AG04450 (cell line): Measurements from ENCODE around the gene PPM1K. TPM values are rescaled to one million over a fixed set of nuclear protein-coding genes. Genes with fewer than 3 reads are reported as not detected.

Experiments used
- CTCF ChIA-PET: fragments of 300-600, 350-600 bp; formaldehyde crosslinking; extraction: SDS; loops from one replicate; lab custom pipeline; 2022; ENCODE audit warnings: antibody characterized with exemption, inconsistent platforms; lab: Charles Lee
- POLR2A ChIA-PET: fragments of 350-600 bp; formaldehyde crosslinking; extraction: SDS; loops from one replicate; lab custom pipeline; 2021; ENCODE audit warnings: antibody characterized with exemption, inconsistent platforms; lab: Yijun Ruan, JAX
- DNase-seq: peaks from one replicate; pipeline ENCODE4 v3.0.0-alpha.2; 2011; ENCODE audit warnings: low read depth, low spot score
- H3K27ac ChIP-seq: one replicate; pipeline ENCODE4 v1.5.1; 2012; ENCODE audit warnings: low read depth, low read length, control low read depth
- H3K27me3 ChIP-seq: one replicate; pipeline ENCODE4 v1.6.0; 2012; ENCODE audit warnings: low read length; ENCODE audit not compliant: control insufficient read depth, insufficient read depth
- H3K4me3 ChIP-seq: 2 replicates; pipeline ENCODE4 v1.5.1; 2011; ENCODE audit warnings: mild to moderate bottlenecking, low read depth, low read length, control low read depth
- H3K9me3 ChIP-seq: 2 replicates; pipeline ENCODE4 v1.5.1; 2012; ENCODE audit warnings: low read length; ENCODE audit not compliant: control insufficient read depth, insufficient read depth
- polyA plus RNA-seq: library from polyadenylated mRNA; depleted of rRNA; stranded (reverse); fragments of >200 nt; gene quantifications from 2 replicates; pipeline ENCODE4 v1.2.3, GENCODE V29; 2011
- TF ChIP-seq, protein P1 (sequence below): IDR thresholded peaks from 2 replicates; pipeline ENCODE4 v1.5.1; 2011; ENCODE audit warnings: low read depth, low read length, control low read depth, inconsistent platforms

The PPM1K gene
- polyA plus RNA-seq, 1 experiment: 9.6 TPM

DNA sequence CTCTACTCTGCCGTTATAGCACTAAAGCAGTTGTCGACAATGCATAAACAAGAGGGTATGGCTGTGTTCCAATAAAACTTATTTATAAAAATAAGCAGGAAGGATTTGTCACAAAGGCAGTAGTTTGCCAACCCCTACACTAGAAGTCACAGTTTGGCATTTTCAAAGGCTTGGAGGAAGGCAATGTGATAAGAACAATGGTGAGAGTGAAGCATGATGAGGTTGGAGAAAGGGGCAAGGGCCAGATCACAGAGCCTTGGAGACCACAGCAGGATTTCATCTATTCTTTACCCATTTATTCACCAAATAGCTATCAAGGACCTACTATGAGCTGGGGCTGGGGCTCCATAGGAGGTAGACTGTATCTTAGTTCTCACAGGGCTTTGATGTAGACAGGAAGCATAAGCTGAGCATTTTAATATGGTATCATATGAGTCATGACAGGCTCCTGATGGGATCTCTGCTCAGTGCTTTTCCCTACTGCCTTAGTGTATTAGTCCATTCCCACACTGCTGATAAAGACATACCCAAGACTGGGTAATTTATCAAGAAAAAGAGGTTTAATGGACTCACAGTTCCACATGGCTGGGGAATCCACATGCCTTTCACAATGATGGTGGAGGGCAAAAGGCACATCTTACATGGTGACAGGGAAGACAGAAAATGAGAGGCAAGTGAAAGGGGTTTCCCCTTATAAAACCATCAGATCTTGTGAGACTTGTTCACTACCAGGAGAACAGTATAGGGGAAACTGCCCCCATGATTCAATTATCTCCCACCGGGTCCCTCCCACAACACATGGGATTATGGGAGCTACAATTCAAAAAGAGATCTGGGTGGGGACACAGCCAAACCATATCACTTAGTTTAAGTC, 58.9 kb downstream of the PPM1K start:
- no peaks in the 10 kb centered on the region for H3K9me3 ChIP-seq
- no peak for DNase-seq
- H3K4me3 ChIP-seq: no peak overlapping the region
- TF ChIP-seq, protein P1, sequence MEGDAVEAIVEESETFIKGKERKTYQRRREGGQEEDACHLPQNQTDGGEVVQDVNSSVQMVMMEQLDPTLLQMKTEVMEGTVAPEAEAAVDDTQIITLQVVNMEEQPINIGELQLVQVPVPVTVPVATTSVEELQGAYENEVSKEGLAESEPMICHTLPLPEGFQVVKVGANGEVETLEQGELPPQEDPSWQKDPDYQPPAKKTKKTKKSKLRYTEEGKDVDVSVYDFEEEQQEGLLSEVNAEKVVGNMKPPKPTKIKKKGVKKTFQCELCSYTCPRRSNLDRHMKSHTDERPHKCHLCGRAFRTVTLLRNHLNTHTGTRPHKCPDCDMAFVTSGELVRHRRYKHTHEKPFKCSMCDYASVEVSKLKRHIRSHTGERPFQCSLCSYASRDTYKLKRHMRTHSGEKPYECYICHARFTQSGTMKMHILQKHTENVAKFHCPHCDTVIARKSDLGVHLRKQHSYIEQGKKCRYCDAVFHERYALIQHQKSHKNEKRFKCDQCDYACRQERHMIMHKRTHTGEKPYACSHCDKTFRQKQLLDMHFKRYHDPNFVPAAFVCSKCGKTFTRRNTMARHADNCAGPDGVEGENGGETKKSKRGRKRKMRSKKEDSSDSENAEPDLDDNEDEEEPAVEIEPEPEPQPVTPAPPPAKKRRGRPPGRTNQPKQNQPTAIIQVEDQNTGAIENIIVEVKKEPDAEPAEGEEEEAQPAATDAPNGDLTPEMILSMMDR: no peak
- H3K27ac ChIP-seq: no peak overlapping the region
- ChIA-PET POLR2A (no interaction called here), CTCF (interaction anchor here (13.8 kb wide), 1 partner anchor 292 kb away, joined by 363 read pairs; no protein-coding TSS in a partner anchor)
- H3K27me3 ChIP-seq: no peaks in the 10 kb centered on the region

DNA sequence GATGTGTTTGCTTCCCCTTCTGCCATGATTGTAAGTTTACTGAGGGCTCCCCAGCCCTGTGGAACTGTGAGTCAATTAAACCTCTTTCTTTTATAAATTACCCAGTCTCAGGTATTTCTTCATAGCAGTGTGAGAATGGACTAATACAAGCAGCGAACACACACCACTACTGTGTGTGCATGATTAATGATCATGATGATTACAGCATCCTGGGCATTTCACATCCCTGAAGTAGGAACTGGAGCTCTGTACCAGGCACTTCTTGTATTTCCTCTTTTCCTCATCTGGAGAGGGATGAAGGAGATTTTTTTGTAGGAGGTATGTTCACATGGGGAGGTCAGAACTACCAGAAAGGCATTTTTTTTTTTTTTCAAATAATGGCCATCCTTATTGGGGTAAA, 60.8 kb downstream of the PPM1K start:
- no peaks in the 10 kb centered on the region for H3K27me3 ChIP-seq
- H3K27ac ChIP-seq: no peak overlapping the region
- ChIA-PET CTCF (interaction anchor here (0.7 to 13.8 kb wide), 2 partner anchors 281 to 294 kb away, joined by 3 to 363 read pairs; no protein-coding TSS in a partner anchor), POLR2A (no interaction called here)
- TF ChIP-seq, protein P1: no peak
- no peaks in the 10 kb centered on the region for H3K9me3 ChIP-seq
- no peak for DNase-seq
- H3K4me3 ChIP-seq: no peak overlapping the region

DNA sequence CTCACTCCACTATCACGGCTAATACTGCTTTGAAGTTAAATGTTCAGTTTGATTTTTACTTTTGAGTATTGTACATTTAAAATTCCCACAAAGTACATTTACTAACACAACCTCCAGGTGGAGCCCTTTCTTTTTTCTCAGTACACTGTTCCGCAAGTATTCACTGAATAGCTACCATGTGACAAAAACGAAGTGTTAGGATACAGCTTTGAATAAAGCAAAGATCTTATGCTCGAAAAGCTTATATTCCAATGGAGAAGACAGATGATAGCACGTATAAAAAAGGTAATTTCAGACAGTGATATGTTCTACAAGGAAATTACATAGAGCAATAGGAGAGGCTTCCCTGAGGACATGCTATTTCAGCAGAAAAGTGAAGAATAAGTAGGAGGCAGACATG, 65.3 kb downstream of the PPM1K start:
- no peak overlapping the region for H3K4me3 ChIP-seq
- TF ChIP-seq, protein P1: peak; percentile 66
- no peaks in the 10 kb centered on the region for H3K9me3 ChIP-seq
- peaks cover 2% of the 10 kb centered on the region for H3K27me3 ChIP-seq
- peak; percentile 21 for DNase-seq
- POLR2A ChIA-PET: interaction anchor here (0.5 kb wide), 1 partner anchor 238 kb away, joined by 3 read pairs; the partner anchor contains the start of gene HERC5
- CTCF ChIA-PET: interaction anchor here (0.6 to 13.8 kb wide), 48 partner anchors 9 to 1193 kb away, joined by 3 to 363 read pairs (median 4); partner anchors contain the start of genes HERC6 and PPM1K
- H3K27ac ChIP-seq: no peak overlapping the region

DNA sequence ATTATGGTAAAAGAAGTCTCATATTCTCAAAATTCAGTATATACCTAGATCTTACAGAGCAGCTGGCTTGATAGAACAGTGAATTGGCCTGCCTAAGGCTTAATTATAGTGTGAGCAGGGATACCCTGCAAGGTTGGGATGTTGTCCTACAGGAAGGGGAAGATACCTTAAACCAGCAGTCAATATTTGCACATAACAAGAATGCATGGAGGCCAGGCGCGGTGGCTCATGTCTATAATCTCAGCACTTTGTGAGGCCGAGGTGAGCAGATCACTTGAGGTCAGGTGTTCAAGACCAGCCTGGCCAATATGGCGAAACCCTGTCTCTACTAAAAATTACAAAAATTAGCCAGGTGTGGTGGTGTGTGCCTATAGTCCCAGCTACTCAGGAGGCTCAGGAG, 67.2 kb downstream of the PPM1K start:
- TF ChIP-seq, protein P1: no peak
- DNase-seq: no peak
- ChIA-PET POLR2A (no interaction called here), CTCF (interaction anchor here (0.7 to 13.8 kb wide), 8 partner anchors 14 to 743 kb away, joined by 3 to 363 read pairs (median 9); partner anchors contain the start of gene PPM1K)
- Histone ChIP-seq H3K27ac (no peak overlapping the region), H3K27me3 (peaks cover 5% of the 10 kb centered on the region), H3K9me3 (no peaks in the 10 kb centered on the region), H3K4me3 (no peak overlapping the region)

DNA sequence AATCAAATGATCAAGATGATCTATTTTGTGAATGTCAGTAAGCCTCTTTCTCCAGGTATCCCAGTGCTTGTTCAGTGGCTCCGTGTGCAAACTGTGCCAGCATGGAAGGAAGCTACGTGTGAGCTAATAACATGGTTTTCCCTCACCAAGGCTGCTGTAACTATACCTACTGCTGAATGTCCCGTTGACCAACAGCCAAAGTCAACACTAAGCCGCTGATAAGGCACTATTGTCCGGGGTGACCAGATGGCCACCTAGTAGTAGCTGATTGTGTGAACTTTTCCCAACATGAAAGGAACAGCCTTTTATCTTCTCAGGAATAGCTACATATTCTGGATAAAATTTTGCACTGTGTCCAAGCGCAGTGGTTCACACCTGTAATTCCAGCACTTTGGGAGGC, 68.0 kb downstream of the PPM1K start:
- TF ChIP-seq, protein P1: no peak
- no peaks in the 10 kb centered on the region for H3K9me3 ChIP-seq
- peaks cover 5% of the 10 kb centered on the region for H3K27me3 ChIP-seq
- DNase-seq: no peak
- no peak overlapping the region for H3K27ac ChIP-seq
- ChIA-PET POLR2A (no interaction called here), CTCF (interaction anchor here (0.8 to 13.8 kb wide), 6 partner anchors 15 to 364 kb away, joined by 3 to 363 read pairs (median 6); no protein-coding TSS in a partner anchor)
- no peak overlapping the region for H3K4me3 ChIP-seq
